HG02870 (cell line): ENCODE results near the gene ESPN.

Experiments used
- ATAC-seq: cut with Tn5 transposase; IDR thresholded peaks from one replicate; pipeline ENCODE4 v1.9.1; 2021; ENCODE audit warnings: mild to moderate bottlenecking, moderate library complexity; ENCODE audit not compliant: unreplicated experiment

Gene ESPN

DNA sequence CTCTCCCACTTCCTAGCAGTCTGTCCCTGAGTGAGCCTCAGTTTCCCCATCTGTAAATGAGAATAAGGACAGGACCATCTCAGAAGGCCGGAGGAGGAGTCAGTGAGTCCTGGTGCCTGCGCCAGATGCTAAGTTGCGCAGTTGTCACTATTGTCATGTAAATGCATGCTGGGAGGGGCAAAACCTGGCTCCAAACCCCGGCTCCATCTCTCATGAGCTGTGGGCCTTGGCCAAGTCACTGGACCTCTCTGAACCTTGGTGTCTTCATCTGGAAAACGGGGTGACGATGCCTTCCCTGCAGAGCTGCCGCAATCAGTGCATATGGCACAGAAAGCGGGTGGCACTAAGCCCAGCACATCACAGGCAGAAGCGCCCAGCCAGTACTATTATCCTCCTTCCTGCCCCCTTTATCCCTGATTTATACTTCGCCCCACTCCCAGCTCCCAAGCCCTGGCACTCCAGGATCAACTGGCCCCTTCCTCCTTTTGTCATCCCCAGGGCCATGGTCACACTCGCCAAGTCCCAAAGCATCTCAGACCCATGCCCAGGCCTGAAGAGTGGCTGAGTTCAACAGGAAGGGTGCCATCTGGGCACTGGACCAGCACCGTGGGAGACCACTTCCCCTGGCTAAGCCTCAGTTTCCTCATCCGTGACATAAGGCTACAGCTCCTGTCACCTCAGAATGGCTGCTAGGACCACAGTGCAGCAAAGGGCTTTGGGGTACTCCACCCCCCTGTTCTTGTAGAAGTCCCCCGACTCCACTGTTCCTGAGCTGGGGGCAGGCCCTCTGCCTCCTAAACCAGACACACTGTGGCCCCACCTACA lies 71.2 kb downstream of the ESPN start:
- no peak for ATAC-seq

DNA sequence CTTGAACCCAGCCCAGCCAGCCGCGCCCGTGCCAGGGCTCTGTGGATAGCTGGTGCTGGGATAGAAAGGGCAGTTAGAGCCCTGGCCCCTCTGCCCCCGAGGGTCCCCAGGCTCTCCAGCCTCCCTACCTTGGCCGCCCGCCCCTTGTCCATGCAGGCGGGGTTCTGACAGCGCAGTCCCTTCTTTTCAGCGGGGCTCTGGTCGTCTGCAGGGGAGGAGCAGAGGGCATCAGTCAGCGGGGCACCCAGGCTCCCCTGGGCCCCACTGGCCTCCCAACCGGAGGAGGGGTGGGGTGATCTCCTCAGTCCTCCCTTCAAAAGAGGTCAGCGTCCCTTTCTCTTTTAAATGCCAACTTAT lies 71.8 kb downstream of the ESPN start:
- no peak for ATAC-seq

DNA sequence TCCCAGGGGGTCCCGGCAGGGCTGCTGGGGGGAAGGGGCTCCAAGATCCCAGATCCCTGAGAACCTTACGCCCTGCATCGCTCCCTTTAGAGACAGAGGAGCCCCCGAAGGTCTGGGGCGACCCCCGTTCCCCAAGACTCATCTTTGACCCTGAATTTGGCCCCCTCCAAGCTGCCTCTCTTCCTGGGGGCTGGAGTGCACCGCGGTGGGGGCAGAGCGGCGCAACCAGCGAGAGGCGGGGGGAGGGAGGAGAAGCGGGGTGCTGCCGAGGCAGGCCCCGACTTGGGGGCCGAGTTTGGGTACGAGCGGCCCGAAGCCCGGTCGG lies 72.3 kb downstream of the ESPN start:
- ATAC-seq = no peak

DNA sequence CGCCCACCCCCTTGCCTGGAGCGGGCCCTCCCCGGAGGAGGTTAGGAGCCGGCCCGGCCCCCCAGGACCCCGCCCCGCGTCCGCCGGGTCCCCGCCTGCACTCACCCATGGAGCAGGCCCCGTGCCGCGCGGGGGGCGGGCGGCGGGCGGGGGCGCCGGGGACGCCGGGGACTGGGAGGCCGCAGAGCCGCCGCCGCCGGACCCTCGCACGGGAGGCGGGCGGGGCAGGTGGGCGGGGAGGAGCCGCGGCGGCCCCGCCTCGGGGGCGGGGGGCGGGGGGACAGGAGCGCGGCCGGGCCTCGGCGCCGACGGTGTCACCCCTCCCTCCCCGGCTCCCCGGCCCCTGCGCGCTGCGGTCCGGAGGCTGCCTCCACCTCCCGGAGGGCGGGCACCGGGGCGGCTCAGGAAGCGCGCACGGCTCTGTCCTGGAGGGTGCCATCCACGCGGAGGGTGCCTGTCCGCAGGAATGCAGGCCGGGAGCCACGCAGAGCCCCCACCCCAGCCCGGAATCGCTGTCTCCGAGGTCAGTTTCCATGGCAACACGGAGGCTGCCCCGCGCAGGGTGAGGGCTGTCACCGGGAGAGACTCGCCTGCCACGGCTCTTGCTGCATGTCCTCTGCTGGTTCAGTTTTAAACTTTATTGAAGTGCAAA lies 72.8 kb downstream of the ESPN start:
- ATAC-seq = no peak

DNA sequence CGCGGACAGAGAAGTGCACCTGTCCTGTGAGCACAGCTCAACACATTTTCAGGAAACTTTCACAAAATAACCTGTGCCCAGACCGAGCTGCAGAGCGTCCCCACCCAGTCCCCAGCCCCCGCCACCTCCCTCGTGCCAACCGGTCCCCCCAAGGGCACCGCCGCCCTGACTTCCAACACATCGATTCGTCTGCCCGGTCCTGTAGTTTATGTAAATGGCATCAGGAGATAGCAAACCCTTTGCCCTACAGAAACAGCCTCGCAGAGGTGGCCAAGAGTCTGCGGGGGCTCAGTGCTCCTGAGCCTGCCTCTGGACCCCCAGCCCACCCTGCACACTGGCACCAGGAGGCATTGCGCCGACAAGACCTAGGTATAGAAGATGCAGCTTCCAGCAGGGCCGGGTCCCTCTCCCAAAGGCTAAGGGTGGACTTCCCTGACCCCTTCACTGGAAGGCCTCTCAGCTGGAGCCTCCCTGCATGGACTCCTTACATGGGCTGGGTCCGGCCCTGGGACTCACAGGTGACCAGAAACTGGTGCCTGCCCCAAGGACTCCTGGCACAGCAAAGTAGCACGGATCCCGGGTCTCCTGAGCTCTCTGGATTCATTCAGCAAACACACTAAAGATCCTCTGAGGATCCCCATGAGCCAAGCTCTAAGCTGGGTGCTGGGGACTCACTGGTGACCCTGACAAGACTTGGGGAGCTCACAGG lies 73.4 kb downstream of the ESPN start:
- no peak for ATAC-seq

DNA sequence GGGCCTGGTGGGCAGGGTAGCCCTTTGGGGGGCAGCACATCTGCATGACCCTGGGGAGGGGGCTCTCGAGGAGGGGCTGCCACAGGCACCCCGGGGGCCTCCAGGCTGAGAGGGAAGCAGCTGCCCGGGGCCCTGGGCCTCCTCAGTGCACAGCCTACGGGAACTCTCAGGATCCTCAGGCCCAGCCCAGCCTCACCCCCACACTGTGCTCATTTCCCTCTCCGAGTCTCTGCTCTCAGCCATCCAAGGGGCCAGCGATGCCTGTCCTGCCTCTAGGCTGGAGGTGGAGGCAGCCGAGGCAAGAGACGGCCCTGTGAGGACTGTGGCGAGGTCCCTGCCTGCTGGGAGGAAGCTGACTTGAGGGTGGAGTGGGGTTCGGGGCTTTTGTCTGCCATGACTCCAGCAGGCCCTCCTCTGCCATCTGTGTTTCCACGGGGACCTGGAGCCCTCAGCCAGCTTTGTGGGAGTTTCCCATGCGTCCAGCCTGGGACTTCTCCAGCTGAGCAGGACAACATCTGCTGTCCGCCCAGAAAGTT lies 74.1 kb downstream of the ESPN start:
- no peak for ATAC-seq

DNA sequence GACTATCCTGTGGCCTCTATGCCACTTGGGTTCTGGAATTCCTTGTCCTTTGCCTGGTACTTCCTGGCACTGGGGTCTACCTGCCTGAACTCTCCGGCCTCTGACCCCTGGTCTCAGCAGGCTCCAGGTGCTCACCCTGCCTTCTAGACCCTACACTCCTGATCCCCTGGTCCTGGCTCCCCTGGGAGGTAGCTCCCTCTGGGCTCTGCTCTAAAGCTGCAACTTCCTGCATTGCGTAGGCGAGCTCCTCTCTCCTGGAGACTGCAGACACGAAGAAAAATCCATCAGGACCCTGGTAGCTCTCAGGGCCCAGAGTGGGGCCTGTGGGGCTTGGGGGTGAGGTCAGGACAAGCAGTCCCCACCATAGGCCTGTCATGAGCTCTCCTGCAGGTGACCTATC lies 74.7 kb downstream of the ESPN start:
- ATAC-seq = no peak

DNA sequence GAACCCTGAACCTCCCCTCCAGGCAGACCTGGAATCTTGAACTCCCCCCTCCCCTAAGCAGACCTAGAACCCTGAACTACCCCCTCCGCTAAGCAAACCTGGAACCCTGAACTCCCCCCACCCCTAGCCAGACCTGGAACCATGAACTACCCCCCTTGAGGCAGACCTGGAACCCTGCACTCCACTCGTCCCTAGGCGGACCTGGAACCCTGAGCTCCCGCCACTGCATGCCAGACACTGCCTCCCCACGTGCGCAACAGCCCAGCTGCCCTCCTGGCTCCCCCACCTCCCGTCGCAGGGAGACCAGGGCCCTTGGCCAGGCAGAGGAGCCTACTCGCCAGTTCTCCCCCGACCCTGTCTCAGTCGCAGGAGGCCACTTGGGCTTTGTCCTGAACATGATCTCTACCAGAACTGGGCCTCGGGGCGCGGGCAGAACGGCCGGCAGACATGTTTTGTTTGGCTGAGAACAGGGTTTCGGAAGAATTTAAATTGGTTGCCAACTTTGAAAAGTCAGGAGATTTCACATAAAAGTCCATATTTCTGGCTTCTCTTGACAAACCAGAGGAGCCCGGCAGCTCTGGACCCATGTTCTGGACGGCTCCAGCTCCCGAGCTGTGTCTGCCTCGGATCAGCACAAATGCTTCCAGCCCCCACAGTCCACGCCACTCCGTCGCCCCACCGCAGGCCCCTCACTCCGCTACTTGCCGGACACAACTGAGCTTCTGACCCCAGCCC lies 76.1 kb downstream of the ESPN start:
- ATAC-seq = no peak

DNA sequence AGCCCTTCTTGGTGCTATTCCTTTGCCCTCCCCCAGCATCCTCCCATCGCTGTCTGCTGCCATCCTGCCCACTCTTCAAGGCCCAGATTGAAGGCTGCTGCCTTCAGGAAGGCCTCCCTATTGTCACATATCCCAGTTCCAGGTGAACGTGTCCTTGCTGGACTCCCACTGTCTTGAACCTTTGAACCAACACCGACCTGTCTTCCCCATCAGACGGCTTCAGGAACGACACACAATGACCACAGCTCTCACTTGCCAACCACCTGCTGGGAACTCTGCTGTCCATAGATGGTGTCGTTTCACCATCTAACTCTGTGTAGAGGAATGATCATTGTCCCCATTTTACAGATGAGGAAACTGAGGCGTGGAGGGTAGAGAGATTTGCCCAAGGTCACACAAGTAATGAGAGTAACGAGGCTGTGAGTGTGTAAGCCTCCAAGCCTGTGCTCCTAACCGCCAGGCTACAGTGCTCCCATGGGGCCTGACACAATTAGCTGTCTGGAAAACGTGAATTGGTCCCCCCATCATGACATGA lies 76.8 kb downstream of the ESPN start:
- no peak for ATAC-seq

DNA sequence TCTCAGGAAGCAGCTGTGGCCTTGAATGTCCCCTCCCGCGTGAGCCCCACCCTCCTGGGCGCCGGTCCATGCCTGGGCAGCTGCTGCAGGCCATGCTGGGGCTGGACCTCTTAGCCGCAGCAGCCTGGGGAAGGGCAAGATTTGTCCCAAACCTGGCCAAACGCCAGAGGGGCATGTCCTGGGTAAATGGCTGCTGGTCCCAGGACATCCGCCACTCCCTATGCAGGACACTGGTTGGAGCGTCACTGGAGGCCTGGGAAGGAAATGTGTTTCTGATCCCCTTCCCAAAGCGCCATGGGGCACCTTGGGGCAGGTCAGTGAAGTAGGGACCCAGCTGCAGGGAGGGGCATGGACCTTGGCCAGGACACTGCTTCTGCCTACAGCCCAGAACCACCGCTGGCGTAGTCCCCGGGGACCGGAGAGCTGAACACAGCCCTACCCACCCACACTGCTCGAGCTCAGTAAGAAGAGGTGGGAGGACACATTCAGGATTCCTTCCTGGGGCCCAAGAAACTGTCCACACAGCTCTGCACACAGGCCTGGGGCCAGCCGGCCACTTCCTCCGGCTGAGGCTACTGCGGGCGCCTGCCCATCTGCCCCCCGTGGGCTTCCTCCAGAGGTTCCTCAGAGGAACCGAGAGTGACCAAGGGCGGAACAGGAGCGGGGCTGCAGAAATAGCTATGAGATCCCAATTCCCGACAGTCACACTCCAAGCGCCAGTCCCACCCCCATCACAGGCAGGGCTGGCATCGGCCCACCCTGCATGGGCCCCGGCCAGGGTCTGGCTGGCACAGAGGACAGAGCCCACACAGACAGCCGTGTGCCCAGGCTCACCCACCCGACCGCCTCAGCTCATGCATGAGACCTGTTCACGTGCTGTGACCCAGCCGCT lies 77.7 kb downstream of the ESPN start:
- no peak for ATAC-seq

DNA sequence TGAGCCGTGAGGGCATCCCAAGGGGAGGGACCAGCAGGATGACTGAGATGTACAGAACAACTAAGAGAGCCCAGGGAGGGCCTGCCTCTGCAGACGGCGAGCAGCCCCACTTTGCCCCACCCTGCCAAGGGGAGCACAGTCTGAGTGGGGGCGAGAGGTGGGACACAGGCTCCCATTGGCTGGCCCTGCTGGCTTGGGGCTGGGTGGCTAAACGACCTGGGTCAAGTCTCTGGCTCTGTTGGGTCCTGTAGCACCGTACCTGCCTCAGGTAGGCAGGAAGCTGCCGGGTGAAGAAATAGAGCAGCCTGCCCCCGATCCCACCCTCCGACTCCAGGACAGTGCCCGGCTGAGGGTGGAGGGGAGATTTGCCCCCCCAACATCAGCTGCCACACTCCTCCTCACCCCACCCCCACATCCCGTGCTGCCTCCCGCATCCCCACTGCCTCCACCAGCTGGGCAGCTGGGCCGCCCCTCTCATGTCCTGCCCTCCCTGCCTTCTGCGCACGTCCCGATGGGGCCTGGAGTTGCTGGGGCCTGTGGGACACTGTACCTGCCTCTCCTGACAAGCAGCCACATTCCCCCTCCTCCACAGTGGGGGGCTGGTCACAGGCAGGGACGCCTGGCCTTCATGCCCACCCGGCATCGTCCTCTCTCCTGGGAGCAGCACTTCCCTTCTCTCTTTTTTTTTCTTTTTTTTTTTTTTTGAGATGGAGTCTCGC lies 79.5 kb downstream of the ESPN start:
- ATAC-seq = no peak

DNA sequence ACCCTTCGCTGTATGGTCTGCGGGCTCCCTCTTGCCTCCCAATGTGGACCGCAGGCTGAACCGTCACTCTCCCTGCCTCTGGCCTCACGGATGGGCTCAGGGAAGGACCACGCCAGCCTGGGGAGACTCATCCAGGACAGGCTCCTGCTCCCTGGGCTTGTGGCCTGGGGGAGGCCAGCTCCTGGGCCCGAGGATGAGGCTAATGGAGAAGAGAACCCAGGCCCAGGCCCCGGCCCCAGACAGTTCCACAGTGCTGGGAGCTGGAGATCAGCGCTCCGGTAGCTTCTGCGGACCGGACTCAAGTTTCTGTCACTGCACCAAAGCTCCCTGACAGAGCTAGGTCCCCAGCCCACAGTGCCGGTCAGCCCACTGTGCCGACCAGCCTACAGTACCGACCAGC lies 80.3 kb downstream of the ESPN start:
- ATAC-seq = no peak

DNA sequence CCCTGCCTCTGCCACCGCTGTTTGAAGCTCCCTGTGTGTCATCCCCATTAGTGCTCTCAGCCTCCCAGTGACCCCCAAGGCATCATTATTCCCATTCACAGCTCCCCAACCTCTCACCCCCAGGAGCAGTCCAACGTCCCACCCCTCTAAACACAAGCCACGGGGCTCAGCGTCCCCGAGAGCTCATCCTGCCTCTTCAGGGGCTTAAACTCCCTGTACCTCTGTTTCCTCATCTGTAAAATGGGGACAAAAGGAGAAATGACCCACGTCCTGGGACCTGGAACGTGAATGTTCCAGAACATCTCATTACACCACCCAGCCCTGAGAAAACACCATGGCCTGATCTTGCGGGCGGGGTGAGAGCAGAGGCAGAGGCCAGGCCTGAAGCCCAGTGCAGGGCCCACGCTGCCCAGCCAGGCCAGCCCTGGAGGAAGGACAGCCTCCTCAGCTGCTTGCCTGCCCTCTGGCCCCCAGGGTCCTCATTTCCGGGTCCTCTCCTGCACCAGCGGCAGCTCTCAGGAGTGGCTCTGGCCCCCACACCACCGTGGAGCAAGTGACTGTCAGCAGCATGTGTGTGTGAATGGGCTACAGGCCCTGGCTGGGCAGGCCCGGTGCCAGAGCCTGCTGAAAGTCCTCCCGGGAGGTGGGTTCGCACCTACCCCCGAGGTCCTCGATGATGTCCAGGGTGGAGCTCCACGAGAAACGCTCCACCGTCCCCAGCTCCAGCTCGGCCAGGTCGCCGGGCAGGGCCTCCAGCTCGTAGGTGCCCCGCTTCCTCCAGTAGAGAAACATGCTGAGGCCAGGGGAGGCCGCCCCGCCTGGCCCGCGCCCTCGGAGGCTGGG lies 81.0 kb downstream of the ESPN start:
- ATAC-seq = no peak

DNA sequence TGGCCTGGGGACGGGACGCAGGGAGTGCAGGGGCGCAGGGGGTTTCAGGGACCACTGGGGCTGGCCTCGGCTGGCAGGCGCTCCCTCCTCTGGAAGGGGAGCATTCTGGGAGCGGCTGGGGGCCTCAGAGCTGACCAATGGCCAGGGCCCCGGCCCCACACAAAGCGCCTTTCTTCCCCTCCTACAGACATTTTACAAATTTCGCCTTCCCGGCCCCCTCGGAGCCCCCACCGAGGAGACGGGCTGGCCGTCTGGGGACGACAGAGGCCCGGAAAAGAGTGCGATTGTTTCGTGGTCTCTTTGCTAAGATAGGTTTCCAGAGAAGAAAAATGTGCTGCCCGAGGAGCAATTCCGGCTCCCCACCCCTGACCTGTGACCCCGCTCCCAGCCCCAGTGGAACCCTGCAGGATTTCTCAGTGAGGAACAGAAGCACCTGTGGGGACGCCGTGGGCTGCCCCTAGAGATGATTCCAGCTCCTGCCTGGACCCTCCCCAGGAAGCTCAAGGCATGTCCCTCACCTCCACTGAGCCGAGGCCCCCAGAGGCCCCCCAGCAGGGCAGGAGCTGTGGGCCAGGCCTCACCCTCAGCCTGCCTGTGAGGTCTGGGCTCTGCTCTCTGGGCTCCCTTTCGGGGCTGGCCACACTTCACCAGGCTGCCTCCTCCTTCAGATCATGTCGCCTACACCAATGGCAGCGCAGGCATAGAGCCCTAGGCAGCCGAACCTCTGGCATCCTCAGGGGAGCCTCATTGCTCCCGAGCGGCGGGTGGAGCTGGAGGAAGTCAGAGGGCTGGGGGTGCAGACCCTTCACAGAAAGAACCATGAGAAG lies 81.8 kb downstream of the ESPN start:
- no peak for ATAC-seq

DNA sequence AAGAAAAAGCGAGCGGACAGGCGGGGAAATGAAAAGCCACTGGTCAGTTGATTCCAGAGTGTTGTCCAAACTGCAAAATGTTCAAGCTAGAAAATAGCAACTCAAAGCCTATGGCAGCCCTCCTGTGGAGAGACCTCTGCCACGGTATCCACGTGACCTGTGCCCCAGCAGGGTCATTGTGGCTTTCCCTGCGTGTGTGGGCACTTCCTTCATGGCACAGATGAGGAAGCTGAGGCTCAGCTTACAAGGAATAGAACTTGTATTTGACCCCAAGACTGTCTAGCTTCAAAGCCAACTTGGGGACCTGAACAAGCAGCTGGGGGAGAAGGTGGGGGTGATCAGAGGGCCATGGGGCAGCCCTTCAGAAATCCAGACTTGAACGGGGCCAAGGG lies 82.5 kb downstream of the ESPN start:
- ATAC-seq = no peak

DNA sequence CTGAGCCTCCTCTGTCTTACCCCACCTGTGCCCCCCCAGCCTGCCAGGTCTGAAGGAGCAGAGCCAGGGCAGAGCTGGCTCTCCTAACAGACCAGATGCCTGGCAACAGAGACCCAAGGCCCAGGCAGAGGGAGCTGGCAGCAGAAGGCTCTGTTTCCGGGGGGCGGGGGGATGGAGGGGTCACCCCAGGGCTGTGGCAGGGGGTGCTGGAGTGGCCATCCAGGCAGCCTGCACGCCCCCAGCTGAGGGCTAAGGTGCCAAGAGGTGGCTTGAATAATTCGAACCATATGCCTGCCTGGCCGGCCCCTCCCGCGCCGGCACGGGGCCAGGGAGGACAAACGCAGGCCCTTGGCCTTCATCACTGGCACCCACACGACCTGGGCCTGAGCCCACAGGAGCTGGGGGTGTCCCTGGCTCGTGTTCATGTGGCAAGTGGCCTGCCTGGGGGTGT lies 82.9 kb downstream of the ESPN start:
- ATAC-seq = no peak

DNA sequence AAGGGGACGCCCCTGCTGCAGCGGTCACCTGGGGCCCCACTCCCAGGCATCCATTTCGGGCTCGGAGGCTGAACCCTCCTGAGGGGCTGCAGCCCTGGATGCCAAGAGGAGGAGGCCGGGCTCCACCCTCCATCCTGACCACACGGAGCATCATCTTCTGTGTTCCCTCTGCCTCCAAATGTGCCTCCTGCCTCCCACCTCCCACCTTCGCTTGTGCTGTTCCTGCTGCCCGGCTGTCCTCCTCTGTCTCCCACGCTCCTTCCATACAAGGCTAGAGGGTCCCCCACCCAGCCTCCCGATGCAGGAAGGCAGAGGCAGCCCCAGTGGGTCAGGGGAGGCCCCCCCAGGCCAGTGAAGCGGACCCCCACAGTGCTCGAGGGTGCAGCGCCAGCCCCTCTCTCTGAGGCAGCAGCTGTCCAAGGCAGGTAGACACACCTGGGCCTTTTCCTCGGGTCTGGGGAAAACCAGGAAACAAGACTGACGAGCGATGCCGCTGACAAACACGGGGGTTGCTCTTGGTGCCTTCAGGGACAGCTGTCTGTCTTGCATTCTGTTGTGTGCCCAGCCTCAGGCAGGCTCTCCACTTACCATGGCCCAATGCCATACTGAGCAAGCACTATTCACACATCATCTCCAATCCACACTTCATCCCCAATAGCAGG lies 83.7 kb downstream of the ESPN start:
- no peak for ATAC-seq
